ENCODE data around the gene ADM2. TPM values are rescaled to one million over a fixed set of nuclear protein-coding genes. Genes with fewer than 3 reads are reported as not detected.

Gene ADM2
- total RNA-seq, 3 donors from 2014 or later, result 4.8 to 9.4 (median 8.2) TPM

DNA sequence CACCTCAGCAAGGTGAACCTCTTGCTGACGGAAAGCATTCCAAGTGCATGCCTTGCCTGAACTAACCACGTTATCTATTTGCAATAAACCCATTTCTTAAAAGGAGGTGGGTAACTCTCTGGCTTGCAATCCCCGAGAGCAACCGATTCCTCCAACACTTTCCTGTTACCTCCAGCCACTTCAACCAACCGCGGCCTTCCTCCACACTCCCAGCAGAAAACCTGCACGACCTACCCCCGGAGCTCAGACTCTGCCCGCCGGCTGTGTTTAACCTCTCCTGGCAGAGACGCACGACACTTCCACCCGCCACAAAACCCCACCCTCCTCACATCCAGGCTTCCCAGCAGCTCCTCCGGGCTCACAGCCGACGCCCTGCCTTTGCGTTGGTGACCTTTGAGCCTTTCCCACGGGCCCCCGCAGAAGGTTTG lies 43.3 kb downstream of the ADM2 start:
- no peak for ATAC-seq
- H3K36me3 Mint-ChIP-seq (ENCODE audit: insufficient read depth), result peaks cover 11% of the 10 kb centered on the region

DNA sequence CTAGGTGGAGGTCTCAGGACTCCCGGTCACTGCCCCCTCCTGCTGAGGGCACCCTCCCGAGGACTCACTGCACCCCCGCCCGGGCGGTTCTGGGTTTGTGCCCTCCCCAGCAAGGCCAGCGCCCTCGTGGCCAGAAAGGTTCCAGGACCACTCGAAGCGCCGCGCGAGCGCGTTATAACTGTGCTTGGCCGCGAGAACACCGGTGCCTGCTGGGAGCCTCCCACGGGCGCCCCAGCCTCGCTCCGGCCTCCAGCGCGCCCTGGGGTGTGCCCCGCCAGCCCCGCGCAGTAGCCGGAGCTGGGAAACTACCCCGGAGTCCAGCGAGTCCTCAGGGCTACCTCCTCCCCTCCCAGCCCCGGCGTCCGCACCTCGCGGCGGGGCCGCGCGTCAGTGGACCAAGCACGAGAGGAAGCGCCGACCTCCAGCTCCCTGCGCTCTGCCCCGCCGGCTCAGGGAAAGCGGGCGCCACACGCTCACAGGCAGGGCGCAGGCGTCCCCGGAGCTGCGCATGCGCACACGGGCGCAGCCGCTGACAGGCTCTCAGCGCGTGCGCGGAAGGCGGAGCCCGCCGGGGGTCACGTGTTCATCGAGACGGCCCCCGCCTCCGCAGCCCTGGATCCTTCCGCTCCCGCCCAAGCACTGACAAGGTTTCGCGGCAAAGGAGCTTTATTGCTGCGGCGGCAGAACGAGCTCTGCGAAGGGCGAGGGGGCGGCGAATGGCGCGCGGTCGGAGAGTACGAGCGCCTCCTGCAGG lies 43.9 kb downstream of the ADM2 start, which contains the start of gene SCO2:
SCO2 (minus strand) TSS at position 495 of the 754 bp plus-strand sequence. CDS start 1,187 bp downstream, outside the sequence.
- Mint-ChIP-seq H3K9me3 (no peaks in the 10 kb centered on the region), H3K36me3 (ENCODE audit: insufficient read depth) (peaks cover 10% of the 10 kb centered on the region), H3K4me1 (ENCODE audit: low read depth) (peaks cover 29% of the 10 kb centered on the region), H3K27me3 (ENCODE audit: low read depth) (no peaks in the 10 kb centered on the region), H3K4me3 (peak within 1 kb of the TSS; percentile 94)
- peak; percentile 98 for DNase-seq
- ATAC-seq, result peak; percentile 65 to 69

More for the DNA sequence above, 43.3 kb downstream of the ADM2 start:
- Mint-ChIP-seq H3K27me3 (ENCODE audit: low read depth) (no peaks in the 10 kb centered on the region), H3K4me3 (peak overlapping the region; percentile 94), H3K4me1 (ENCODE audit: low read depth) (peaks cover 29% of the 10 kb centered on the region), H3K9me3 (no peaks in the 10 kb centered on the region)
- DNase-seq, result no peak

DNA sequence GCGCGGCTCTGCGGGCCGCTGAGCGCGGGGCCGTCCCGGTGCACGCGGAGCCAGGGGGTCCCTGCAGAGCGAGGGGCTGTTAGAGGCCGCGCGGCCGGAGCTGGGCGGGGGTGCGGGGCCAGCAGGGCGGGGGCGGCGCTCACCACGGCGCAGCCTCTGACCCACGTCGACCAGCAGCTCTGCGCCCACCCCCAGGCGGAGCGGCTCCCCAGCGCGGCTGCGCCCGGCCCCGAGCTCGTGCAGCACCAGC lies 44.4 kb downstream of the ADM2 start:
- Mint-ChIP-seq H3K36me3 (ENCODE audit: insufficient read depth) (peaks cover 10% of the 10 kb centered on the region), H3K4me3 (peak overlapping the region; percentile 94), H3K4me1 (ENCODE audit: low read depth) (peaks cover 29% of the 10 kb centered on the region), H3K9me3 (no peaks in the 10 kb centered on the region), H3K27me3 (ENCODE audit: low read depth) (no peaks in the 10 kb centered on the region)
- ATAC-seq (no peak), DNase-seq (no peak)

DNA sequence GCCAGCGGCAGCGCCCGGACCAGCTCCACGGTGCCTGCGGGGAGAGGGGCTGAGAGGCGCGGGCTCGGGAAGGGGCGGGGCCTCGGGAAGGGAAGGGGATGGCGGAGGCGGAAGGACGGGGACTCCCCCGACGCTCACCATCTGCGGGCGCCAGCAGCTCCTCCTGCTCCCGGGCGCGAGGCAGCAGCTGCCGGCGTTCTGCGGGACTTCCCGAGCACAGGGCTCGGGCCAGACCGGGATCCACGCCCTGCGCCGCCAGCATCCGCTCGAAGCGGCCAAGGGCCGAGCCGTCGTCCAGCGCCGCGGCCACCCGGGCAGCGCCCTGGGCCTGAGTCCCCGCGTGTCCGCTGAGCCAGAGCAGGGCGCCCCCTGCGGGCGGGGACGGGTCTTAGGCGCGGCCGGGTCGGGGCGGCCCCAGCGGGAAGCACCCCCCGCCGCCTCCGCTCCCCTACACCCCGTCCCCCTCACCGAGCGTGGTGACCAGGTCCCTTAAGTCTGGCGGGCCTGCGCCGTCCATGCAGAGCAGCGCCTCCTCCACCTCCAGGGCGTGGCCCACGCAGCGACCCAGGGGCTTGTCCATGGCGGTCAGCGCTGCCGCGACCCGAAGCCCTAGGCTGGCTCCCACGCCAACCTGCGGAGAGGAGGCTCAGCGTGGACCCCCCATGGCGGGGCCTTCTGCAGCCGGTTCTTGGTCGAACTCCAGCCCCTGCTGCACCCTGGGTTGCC lies 44.9 kb downstream of the ADM2 start:
- H3K36me3 Mint-ChIP-seq (ENCODE audit: insufficient read depth), result peaks cover 10% of the 10 kb centered on the region
- no peaks in the 10 kb centered on the region for H3K27me3 Mint-ChIP-seq (ENCODE audit: low read depth)
- no peaks in the 10 kb centered on the region for H3K9me3 Mint-ChIP-seq
- peak; percentile 41 to 54 for ATAC-seq
- peak overlapping the region; percentile 80 for H3K4me3 Mint-ChIP-seq
- DNase-seq, result peak; percentile 81
- peaks cover 31% of the 10 kb centered on the region for H3K4me1 Mint-ChIP-seq (ENCODE audit: low read depth)

DNA sequence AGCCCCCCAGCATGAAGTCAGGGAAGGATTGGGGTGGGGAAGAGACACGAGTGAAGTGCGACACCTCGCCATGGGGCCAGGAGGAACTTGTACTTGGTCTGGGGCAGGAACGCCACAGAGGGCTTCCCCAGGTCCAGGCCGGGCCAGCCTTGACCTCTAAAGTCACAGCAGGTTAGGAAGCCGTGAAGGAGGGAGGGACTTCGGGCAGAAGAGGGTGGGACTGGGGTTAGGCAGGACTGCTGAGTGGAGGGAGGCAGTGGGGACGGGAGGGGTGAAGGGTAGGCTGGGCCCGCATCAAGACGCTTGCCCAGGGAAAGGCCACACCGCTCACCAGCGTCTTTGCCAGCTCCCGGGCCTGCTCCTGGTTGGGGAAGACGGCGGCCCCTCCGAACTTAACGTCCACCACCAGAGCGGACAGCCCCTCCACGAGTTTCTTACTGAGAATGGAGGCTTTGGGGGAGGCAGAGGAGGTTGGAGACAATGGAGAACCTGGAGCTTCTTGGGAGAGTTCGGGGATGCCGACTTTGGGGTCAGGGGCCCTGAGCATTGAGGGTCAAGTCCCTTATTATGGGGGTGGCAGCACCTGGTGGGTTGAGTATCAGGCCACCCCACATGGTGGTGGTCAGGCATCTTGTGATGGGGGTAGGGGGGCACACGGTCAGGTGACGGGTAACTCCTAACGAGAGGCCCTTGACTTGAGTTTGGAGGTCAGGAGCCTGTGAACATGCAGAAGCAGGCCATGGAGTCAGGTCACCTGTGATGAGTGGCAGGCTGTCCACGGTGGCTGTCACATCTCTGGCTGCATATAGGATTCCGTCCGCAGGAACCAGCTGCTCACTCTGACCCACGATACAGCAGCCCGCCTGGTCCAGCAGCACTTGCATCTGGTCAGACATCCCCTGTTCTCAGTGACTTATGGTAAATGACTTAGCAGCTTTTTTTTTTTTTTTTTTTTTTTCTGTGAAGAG lies 45.8 kb downstream of the ADM2 start:
- H3K4me3 Mint-ChIP-seq, result peak overlapping the region; percentile 80
- ATAC-seq, result no peak

DNA sequence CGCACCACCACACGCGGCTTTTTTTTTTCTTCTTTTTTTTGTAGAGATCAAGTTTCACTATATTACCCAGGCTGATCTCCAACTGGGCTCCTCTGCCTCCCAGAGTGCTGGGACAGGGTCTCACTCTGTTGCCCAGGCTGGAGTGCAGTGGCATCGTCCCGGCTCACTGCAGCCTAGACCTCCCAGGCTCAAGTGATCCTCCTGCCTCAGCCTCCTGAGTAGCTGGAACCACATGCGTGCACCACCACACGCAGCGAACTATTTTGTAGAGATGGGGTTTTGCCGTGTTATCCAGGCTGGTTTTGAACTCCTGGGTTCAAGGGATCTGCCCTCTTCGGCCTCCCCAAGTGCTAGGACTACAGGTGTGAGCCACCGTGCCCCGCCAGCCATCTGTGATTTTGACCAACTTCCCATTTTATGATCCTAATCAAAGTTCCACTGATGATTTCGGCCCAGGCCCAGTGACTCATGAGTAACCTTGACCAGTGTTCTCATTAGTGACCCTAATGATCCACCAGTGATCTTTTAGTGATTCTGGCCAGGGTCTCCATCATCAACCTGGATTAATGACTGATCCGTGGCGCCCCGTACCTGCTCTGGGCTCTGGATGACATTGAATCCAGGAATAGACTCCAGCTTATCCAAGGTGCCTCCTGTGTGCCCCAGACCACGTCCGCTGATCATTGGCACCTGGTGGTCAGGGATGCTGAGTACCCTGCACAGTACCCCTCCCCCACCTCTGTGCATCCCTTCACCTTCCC lies 46.8 kb downstream of the ADM2 start:
- peak overlapping the region; percentile 80 for H3K4me3 Mint-ChIP-seq
- ATAC-seq (no peak), DNase-seq (no peak)
- H3K27me3 Mint-ChIP-seq (ENCODE audit: low read depth), result no peaks in the 10 kb centered on the region
- H3K4me1 Mint-ChIP-seq (ENCODE audit: low read depth), result peaks cover 37% of the 10 kb centered on the region
- H3K9me3 Mint-ChIP-seq, result no peaks in the 10 kb centered on the region
- H3K36me3 Mint-ChIP-seq (ENCODE audit: insufficient read depth), result peaks cover 7% of the 10 kb centered on the region

More for the DNA sequence above, 45.8 kb downstream of the ADM2 start:
- H3K4me1 Mint-ChIP-seq (ENCODE audit: low read depth), result peaks cover 31% of the 10 kb centered on the region
- peaks cover 10% of the 10 kb centered on the region for H3K36me3 Mint-ChIP-seq (ENCODE audit: insufficient read depth)
- DNase-seq, result no peak
- H3K9me3 Mint-ChIP-seq, result no peaks in the 10 kb centered on the region
- no peaks in the 10 kb centered on the region for H3K27me3 Mint-ChIP-seq (ENCODE audit: low read depth)

DNA sequence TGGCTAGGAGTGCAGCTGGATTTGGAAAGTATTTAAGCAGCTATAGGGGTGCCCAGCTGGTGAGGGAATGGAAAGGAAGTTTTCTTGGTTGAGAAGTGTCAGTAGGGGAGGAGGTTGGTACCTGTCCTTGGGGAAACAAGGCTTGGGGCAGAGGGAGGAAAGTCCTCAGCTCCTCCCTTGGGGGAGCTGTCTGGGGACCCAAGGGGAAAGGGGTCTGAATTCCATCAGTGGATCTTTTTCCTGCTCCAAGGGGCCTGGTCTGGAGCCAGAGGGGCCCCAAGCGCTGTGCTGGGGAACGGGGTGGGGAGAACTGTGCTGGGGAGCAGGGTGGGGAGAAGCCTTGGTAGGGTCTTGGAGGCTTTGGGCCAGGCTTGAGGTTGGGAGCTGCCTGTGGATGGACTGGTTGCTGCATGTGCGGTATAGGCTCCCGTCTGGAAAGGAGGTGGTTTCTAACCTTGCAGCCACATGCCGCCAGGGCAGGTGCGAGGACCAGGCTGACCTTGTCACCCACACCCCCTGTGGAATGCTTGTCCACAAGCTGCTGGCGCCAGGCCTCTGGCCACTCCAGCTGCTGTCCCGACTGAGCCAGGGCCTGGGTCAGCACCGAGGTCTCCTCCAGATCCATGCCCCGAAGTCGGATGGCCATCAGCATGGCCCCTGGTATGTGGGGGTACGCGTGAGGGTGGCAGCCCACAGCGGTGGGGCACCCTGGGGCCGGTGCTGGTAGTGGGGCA lies 47.5 kb downstream of the ADM2 start:
- no peak for DNase-seq
- Mint-ChIP-seq H3K4me3 (peak overlapping the region; percentile 80), H3K4me1 (ENCODE audit: low read depth) (peaks cover 44% of the 10 kb centered on the region), H3K27me3 (ENCODE audit: low read depth) (no peaks in the 10 kb centered on the region), H3K36me3 (ENCODE audit: insufficient read depth) (peaks cover 4% of the 10 kb centered on the region), H3K9me3 (no peaks in the 10 kb centered on the region)
- no peak for ATAC-seq

DNA sequence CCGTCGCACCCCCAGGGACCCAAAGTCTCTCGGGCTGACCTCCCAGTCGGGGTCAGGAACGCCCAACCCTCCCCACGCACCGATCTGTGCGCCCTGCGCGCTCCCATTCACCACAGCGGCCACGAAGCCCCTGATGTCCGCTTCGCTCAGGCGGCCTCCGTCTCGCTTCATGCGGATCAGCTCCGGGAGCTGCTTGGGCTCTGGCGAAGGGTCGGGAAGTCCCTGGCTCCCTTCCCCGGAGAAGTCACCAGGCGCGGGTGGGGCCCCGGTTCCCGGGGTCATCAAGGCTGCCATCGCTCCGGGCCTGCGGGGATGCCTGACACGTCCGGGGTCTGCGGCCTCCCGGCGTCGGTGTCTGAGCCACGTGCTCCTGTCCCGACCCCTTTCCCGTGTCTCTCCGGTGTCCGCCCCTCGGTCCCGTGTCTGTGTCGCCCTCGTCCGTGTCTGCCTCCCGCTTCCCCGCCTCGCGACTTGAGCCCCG lies 48.1 kb downstream of the ADM2 start:
- Mint-ChIP-seq H3K4me3 (peak overlapping the region; percentile 80), H3K27me3 (ENCODE audit: low read depth) (no peaks in the 10 kb centered on the region), H3K36me3 (ENCODE audit: insufficient read depth) (peaks cover 3% of the 10 kb centered on the region), H3K9me3 (no peaks in the 10 kb centered on the region), H3K4me1 (ENCODE audit: low read depth) (peaks cover 49% of the 10 kb centered on the region)
- no peak for ATAC-seq
- DNase-seq, result no peak

DNA sequence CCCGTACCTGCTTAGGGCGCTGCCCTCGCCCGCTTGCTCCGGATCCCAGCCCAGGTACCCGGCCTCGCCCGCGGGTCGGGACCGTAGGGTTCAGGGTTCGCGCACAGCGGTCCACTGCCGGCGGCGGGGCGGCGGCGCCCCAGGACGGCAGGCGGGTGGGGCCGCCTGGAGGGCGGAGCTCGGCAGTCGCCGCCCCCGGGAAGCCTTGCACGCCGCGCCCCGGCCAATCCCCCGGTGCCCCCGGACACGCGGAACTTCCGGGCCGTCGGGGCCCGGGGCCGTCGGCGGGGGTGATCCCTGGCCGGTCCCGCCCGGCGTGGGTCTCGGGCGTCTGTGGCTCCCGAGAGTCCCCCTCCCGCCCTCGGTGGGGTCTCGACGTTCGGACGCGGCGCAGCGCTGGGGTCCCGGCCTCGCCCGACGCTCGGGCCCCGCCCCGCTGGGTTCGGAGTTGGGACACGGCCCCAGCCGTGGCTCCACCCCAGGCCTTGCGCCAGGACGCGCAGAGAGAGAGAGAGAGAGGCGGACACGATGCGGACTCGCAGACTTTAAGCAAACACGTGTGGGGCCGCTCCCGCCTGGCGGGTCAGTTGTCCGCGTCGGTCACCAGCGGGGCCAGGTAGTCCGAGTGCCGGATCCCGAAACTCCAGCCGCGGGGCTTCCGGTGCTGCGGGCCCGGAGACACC lies 48.7 kb downstream of the ADM2 start, which contains the start of gene TYMP:
TYMP (minus strand) TSS at position 116 of the 683 bp plus-strand sequence. CDS start 303 bp downstream, outside the sequence.
- Mint-ChIP-seq H3K4me1 (ENCODE audit: low read depth) (peaks cover 48% of the 10 kb centered on the region), H3K9me3 (no peaks in the 10 kb centered on the region), H3K36me3 (ENCODE audit: insufficient read depth) (no peaks in the 10 kb centered on the region), H3K27me3 (ENCODE audit: low read depth) (no peaks in the 10 kb centered on the region), H3K4me3 (peak within 1 kb of the TSS; percentile 90)
- DNase-seq, result peak; percentile 57
- ATAC-seq, result peak; percentile 6 to 16

DNA sequence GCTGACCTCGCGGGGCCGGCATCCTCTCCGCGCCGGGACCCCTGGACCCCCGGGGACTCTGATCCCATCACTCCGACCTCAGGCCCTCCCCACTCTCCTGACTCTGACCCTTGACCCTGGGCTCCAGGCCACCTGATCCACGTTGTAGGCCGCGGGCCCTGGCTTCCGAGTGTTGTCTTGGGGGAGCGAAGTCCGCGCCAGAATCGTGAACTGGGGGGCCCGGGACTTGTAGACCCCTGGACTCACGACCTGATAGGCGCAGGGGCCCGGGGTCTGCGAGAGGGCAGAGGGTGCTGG lies 49.2 kb downstream of the ADM2 start:
- Mint-ChIP-seq H3K9me3 (no peaks in the 10 kb centered on the region), H3K36me3 (ENCODE audit: insufficient read depth) (no peaks in the 10 kb centered on the region), H3K27me3 (ENCODE audit: low read depth) (no peaks in the 10 kb centered on the region), H3K4me1 (ENCODE audit: low read depth) (peaks cover 48% of the 10 kb centered on the region), H3K4me3 (peak overlapping the region; percentile 90)
- DNase-seq (no peak), ATAC-seq (peak in 1 of 2 donors; percentile 0)

DNA sequence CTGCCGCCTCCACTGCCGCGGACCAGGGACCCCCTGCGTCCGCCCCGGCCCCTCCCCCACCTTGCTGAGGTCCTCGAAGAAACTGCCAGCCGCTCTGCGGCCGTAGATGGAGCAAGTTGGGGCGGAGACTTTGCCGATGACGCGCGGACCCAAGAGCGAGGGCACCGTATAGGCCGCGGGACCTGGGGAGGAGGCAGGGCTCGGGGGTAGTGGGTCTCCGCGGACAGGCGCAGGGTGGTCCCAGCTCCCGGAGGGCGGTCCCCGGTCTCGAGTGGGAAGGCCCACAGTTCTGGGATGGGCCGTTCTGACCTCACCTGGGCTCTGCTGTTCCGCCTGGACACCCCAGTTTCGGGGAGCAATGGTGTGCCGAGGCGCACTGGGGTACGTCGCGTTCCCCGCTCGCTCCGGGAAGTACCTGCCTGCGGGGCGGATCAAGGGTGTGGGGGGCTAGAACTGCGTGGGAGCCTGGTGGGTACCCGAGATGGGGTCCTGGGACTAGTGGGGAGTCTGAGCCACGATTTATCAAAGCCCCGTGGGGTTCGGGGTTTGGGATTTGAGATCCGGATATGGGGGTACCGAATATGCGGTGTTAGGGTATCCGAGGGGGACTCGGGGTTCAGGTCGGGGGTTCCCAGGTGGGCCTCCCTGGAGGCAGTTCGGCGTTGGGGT lies 49.7 kb downstream of the ADM2 start:
- Mint-ChIP-seq H3K36me3 (ENCODE audit: insufficient read depth) (no peaks in the 10 kb centered on the region), H3K4me1 (ENCODE audit: low read depth) (peaks cover 48% of the 10 kb centered on the region), H3K4me3 (peak overlapping the region; percentile 90), H3K27me3 (ENCODE audit: low read depth) (no peaks in the 10 kb centered on the region), H3K9me3 (no peaks in the 10 kb centered on the region)
- ATAC-seq (peak; percentile 49 to 52), DNase-seq (peak; percentile 72)

DNA sequence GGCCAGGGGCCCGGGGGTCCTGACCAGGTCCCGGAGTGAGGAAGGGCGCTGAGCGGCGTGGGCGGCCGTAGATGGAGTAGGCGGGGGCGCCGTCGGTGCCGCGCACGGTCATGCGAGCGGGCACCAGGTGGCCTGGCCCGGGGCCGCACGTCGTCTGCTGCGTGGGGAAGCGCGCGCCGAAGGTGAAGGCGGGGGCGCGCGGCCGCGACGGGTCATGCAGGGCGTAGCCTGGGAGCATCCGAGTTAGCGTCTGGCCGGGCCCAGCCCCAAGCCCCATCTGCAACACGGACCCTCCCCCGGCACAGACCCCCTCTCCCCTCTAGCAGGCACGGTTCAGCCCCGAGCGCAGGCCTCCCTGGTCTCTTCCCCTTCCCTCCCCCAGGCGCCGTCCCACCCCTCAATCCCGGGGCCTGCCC lies 50.2 kb downstream of the ADM2 start:
- Mint-ChIP-seq H3K4me1 (ENCODE audit: low read depth) (peaks cover 47% of the 10 kb centered on the region), H3K36me3 (ENCODE audit: insufficient read depth) (no peaks in the 10 kb centered on the region), H3K27me3 (ENCODE audit: low read depth) (no peaks in the 10 kb centered on the region), H3K9me3 (no peaks in the 10 kb centered on the region), H3K4me3 (peak overlapping the region; percentile 90)
- peak; percentile 41 to 44 for ATAC-seq
- peak; percentile 58 for DNase-seq
